Activated B cell treated with CpG ODN at 0.5 μM for 24 hours (primary cell): ENCODE results near the gene GREM1. TPM values are rescaled to one million over a fixed set of nuclear protein-coding genes. Genes with fewer than 3 reads are reported as not detected.

Experiments used
- ATAC-seq: fragments of 200-7000 bp; cut with Tn5 transposase; one replicate; pipeline ENCODE4 v1.10.0; 2021; ENCODE audit warnings: low read depth, mild to moderate bottlenecking, moderate library complexity
- CTCF ChIA-PET: fragments of 350-600 bp; sonication (Branson Sonifier 250); formaldehyde crosslinking; loops from one replicate; lab custom pipeline; 2021; ENCODE audit warnings: antibody characterized with exemption; lab: Charles Lee
- POLR2A ChIA-PET: fragments of 350-600 bp; sonication (Branson Sonifier 250); formaldehyde crosslinking; loops from one replicate; lab custom pipeline; 2021; ENCODE audit warnings: antibody characterized with exemption; lab: Charles Lee
- DNase-seq: peaks from one replicate; pipeline ENCODE4 v3.0.0; 2022
- H3K27ac Mint-ChIP-seq: one replicate; pipeline ENCODE4 v1.8.0; 2020; ENCODE audit warnings: mixed read lengths
- H3K27me3 Mint-ChIP-seq: one replicate; pipeline ENCODE4 v1.8.0; 2021; ENCODE audit warnings: mixed read lengths
- H3K36me3 Mint-ChIP-seq: one replicate; pipeline ENCODE4 v1.8.0; 2021; ENCODE audit warnings: low read depth, mixed read lengths
- H3K4me1 Mint-ChIP-seq: one replicate; pipeline ENCODE4 v1.8.0; 2021; ENCODE audit warnings: mixed read lengths
- H3K4me3 Mint-ChIP-seq: one replicate; pipeline ENCODE4 v1.8.0; 2020; ENCODE audit warnings: mild to moderate bottlenecking, mixed read lengths
- H3K9me3 Mint-ChIP-seq: one replicate; pipeline ENCODE4 v1.8.0; 2020; ENCODE audit warnings: mixed read lengths
- intact Hi-C: fragments of 100-400 bp; cut with micrococcal nuclease; formaldehyde crosslinking; loops from one replicate; pipeline ENCODE4 v1.15.1; 2024
- total RNA-seq: library from RNA; stranded (reverse); gene quantifications from 2 replicates; pipeline ENCODE4 v1.2.3, GENCODE V29; 2022
- TF ChIP-seq, protein P1 (sequence below): fragments of 200-600 bp; IDR thresholded peaks from one replicate; pipeline ENCODE4 v1.8.0; 2022; ENCODE audit warnings: antibody characterized with exemption, mild to moderate bottlenecking

GREM1 gene
- total RNA-seq, 1 donor from 2014 or later, result not detected

DNA sequence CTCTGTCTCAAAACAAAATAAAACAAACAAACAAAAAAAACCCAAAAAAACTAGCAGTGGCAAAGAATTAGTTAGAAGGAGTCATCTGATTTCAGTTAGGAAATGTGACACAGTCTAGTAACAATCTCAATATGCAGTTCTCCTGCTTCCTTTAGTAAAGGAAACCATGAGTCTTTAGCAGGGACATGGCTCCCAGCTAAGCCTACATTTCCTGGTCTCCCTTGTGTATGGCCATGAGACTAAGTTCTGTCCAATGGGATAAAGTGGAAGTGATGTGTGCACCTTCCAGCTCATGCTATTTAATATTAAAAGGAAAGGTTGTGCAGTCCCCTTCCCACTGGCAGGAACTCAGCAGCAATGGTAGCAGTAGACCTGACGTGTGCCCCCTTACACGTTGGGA lies 74.6 kb downstream of the GREM1 start:
- ATAC-seq (no peak), DNase-seq (no peak)
- no peak overlapping the region for H3K27ac Mint-ChIP-seq
- ChIA-PET POLR2A (no interaction called here), CTCF (no interaction called here)
- intact Hi-C loops, result no loop called here
- TF ChIP-seq, protein P1, sequence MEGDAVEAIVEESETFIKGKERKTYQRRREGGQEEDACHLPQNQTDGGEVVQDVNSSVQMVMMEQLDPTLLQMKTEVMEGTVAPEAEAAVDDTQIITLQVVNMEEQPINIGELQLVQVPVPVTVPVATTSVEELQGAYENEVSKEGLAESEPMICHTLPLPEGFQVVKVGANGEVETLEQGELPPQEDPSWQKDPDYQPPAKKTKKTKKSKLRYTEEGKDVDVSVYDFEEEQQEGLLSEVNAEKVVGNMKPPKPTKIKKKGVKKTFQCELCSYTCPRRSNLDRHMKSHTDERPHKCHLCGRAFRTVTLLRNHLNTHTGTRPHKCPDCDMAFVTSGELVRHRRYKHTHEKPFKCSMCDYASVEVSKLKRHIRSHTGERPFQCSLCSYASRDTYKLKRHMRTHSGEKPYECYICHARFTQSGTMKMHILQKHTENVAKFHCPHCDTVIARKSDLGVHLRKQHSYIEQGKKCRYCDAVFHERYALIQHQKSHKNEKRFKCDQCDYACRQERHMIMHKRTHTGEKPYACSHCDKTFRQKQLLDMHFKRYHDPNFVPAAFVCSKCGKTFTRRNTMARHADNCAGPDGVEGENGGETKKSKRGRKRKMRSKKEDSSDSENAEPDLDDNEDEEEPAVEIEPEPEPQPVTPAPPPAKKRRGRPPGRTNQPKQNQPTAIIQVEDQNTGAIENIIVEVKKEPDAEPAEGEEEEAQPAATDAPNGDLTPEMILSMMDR, result no peak
- H3K36me3 Mint-ChIP-seq, result no peaks in the 10 kb centered on the region
- H3K27me3 Mint-ChIP-seq, result peaks cover 4% of the 10 kb centered on the region
- no peak overlapping the region for H3K4me3 Mint-ChIP-seq
- H3K4me1 Mint-ChIP-seq, result no peaks in the 10 kb centered on the region
- H3K9me3 Mint-ChIP-seq, result no peaks in the 10 kb centered on the region

Other genes with a start within 250 kb of the GREM1 start
- 4.3 and 5.6 TPM in 2 replicates for gene GOLGA8N, start 124.5 kb upstream of the GREM1 start, total RNA-seq
- 5.3 and 7.5 TPM in 2 replicates for gene ARHGAP11A, start 102.5 kb upstream of the GREM1 start, total RNA-seq
- gene SCG5, start 76.3 kb upstream of the GREM1 start, total RNA-seq, result 0.27 TPM in 1 of 2 replicates, not detected in the other